Activated CD8-positive, alpha-beta memory T cell treated with anti-CD3 and anti-CD28 coated beads, Interleukin-2, amount 50 U/mL, for 1 hour (primary cell): ENCODE results near the gene EHMT1.
"Not testable (repeated sequence)": the region's sequence is repeated elsewhere in the genome, so short reads cannot be mapped to it uniquely, and the experiment has no call there.

Source experiments
- DNase-seq: peaks from one replicate; pipeline ENCODE4 v3.0.0-alpha.2; 2020; ENCODE audit errors: extremely low read depth

EHMT1 gene

GRCh38 chr9:137804908-137805630 lies 186.3 kb downstream of the EHMT1 start:
- DNase-seq, result no peak

GRCh38 chr9:137807721-137808703 lies 189.2 kb downstream of the EHMT1 start:
- DNase-seq, result no peak

- no peak for DNase-seq
Observed at GRCh38 chr9:137809040-137809576, 190.3 kb downstream of the EHMT1 start.

- DNase-seq, result not testable (repeated sequence)
Observed at GRCh38 chr9:137809726-137810450, 191.1 kb downstream of the EHMT1 start.

- DNase-seq, result no peak
Observed at GRCh38 chr9:137811283-137811870, 192.6 kb downstream of the EHMT1 start.

- no peak for DNase-seq
Observed at GRCh38 chr9:137812356-137813023, 193.7 kb downstream of the EHMT1 start.

- no peak for DNase-seq
Observed at GRCh38 chr9:137813167-137813566, 194.4 kb downstream of the EHMT1 start.

GRCh38 chr9:137813651-137814415 lies 195.0 kb downstream of the EHMT1 start:
- DNase-seq, result no peak

- no peak for DNase-seq
Observed at GRCh38 chr9:137814436-137814835, 195.6 kb downstream of the EHMT1 start.

- no peak for DNase-seq
Observed at GRCh38 chr9:137814841-137815240, 196.0 kb downstream of the EHMT1 start.

GRCh38 chr9:137815256-137816255 lies 196.8 kb downstream of the EHMT1 start:
- DNase-seq, result no peak

GRCh38 chr9:137816531-137817235 lies 197.9 kb downstream of the EHMT1 start:
- DNase-seq, result no peak

- DNase-seq, result no peak
Observed at GRCh38 chr9:137817236-137818200, 198.7 kb downstream of the EHMT1 start.

GRCh38 chr9:137818286-137818685 lies 199.5 kb downstream of the EHMT1 start:
- no peak for DNase-seq

GRCh38 chr9:137820161-137820855 lies 201.5 kb downstream of the EHMT1 start:
- no peak for DNase-seq

- no peak for DNase-seq
Observed at GRCh38 chr9:137823986-137824771, 205.4 kb downstream of the EHMT1 start.
